ENCODE measurements around the gene PDE4DIP. TPM values are rescaled to one million over a fixed set of nuclear protein-coding genes. Genes with fewer than 3 reads are reported as not detected.
"Not testable (repeated sequence)": the region's sequence is repeated elsewhere in the genome, so short reads cannot be mapped to it uniquely, and the experiment has no call there.

The PDE4DIP gene
- total RNA-seq, 2 experiments from 2014 or later = 27.1 to 27.4 TPM

DNA sequence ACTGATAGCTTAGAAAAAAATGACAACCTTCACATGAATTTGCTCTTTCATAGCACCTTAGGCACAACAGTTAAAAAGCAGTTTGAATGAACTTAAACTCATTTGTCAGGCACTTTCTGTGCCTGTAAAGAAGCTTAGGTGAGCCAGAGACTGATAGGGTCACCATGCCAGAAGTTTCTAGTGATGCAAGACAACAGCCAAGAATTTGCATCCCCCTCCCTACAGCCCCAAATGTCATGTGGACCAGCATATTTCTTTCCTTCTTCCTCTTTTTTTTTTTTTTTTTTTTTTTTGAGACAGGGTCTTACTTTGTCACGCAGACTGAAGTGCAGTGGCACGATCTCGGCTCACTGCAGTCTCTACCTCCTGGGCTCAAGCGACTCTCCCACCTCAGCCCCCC lies 169.3 kb downstream of the PDE4DIP start:
- H3K27me3 Mint-ChIP-seq; H3K4me3 Mint-ChIP-seq; H3K27ac Mint-ChIP-seq; H3K4me1 Mint-ChIP-seq (ENCODE audit: low read depth); H3K9me3 Mint-ChIP-seq; H3K36me3 ChIP-seq (ENCODE audit: insufficient read depth, low read length); DNase-seq; H3K36me3 Mint-ChIP-seq (ENCODE audit: low read depth); intact Hi-C loops (cut with DNase I, micrococcal nuclease); CTCF ChIA-PET; H3K4me3 ChIP-seq (ENCODE audit: low read length); H3K27me3 ChIP-seq (ENCODE audit: control insufficient read depth in 1 of 2, insufficient read depth in 2 of 2, low read length in 2 of 2); POLR2A ChIA-PET; H3K27ac ChIP-seq (ENCODE audit: low read depth in 1 of 2, low read length in 2 of 2); H3K9me3 ChIP-seq (ENCODE audit: control insufficient read depth in 1 of 2, insufficient read depth in 1 of 2, low read length in 2 of 2); H3K4me1 ChIP-seq (ENCODE audit: insufficient read depth, low read length); ATAC-seq (ENCODE audit: poor library complexity): not testable (repeated sequence)

- intact Hi-C loops (cut with DNase I, micrococcal nuclease); H3K27ac ChIP-seq (ENCODE audit: low read depth in 1 of 2, low read length in 2 of 2); H3K9me3 ChIP-seq (ENCODE audit: control insufficient read depth in 1 of 2, insufficient read depth in 1 of 2, low read length in 2 of 2); H3K4me1 ChIP-seq (ENCODE audit: insufficient read depth, low read length); H3K4me3 ChIP-seq (ENCODE audit: low read length); H3K27me3 ChIP-seq (ENCODE audit: control insufficient read depth in 1 of 2, insufficient read depth in 2 of 2, low read length in 2 of 2); H3K4me3 Mint-ChIP-seq; POLR2A ChIA-PET; H3K36me3 Mint-ChIP-seq (ENCODE audit: low read depth); DNase-seq; H3K4me1 Mint-ChIP-seq (ENCODE audit: low read depth); H3K36me3 ChIP-seq (ENCODE audit: insufficient read depth, low read length); ATAC-seq (ENCODE audit: poor library complexity); CTCF ChIA-PET; H3K27ac Mint-ChIP-seq; H3K9me3 Mint-ChIP-seq; H3K27me3 Mint-ChIP-seq: not testable (repeated sequence)
Observed at GRCh38 chr1:149015522-149015921, 171.3 kb downstream of the PDE4DIP start.

- H3K36me3 ChIP-seq (ENCODE audit: insufficient read depth, low read length); ATAC-seq (ENCODE audit: poor library complexity); DNase-seq; H3K36me3 Mint-ChIP-seq (ENCODE audit: low read depth); H3K27ac ChIP-seq (ENCODE audit: low read depth in 1 of 2, low read length in 2 of 2); H3K27me3 Mint-ChIP-seq; CTCF ChIA-PET; H3K27me3 ChIP-seq (ENCODE audit: control insufficient read depth in 1 of 2, insufficient read depth in 2 of 2, low read length in 2 of 2); H3K27ac Mint-ChIP-seq; H3K4me1 Mint-ChIP-seq (ENCODE audit: low read depth); intact Hi-C loops (cut with DNase I, micrococcal nuclease); H3K9me3 ChIP-seq (ENCODE audit: control insufficient read depth in 1 of 2, insufficient read depth in 1 of 2, low read length in 2 of 2); POLR2A ChIA-PET; H3K4me1 ChIP-seq (ENCODE audit: insufficient read depth, low read length); H3K9me3 Mint-ChIP-seq; H3K4me3 ChIP-seq (ENCODE audit: low read length); H3K4me3 Mint-ChIP-seq: not testable (repeated sequence)
Observed at GRCh38 chr1:149016626-149017025, 172.4 kb downstream of the PDE4DIP start.

DNA sequence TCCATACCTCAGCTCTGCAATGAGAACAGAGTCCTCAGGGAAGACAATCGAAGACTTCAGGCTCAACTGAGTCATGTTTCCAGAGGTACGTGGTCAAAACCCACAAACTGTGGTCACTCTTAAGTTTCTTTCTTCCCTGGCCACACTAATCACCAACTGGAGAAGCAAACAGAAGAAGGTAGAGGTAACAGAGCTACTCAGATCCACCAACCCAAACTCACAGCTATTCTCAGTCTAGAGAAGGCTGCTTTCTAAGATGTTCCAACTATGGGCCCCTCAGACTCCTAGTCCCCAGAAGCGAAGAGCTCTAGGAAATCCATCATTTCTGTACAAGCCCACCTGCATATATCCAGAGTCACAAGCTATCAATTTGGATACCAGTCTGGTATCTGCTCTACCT lies 174.3 kb downstream of the PDE4DIP start:
- H3K27ac Mint-ChIP-seq; H3K4me3 ChIP-seq (ENCODE audit: low read length); POLR2A ChIA-PET; H3K4me1 Mint-ChIP-seq (ENCODE audit: low read depth); ATAC-seq (ENCODE audit: poor library complexity); H3K36me3 Mint-ChIP-seq (ENCODE audit: low read depth); intact Hi-C loops (cut with DNase I, micrococcal nuclease); H3K36me3 ChIP-seq (ENCODE audit: insufficient read depth, low read length); H3K27me3 Mint-ChIP-seq; H3K4me3 Mint-ChIP-seq; H3K9me3 Mint-ChIP-seq; H3K9me3 ChIP-seq (ENCODE audit: control insufficient read depth in 1 of 2, insufficient read depth in 1 of 2, low read length in 2 of 2); H3K4me1 ChIP-seq (ENCODE audit: insufficient read depth, low read length); CTCF ChIA-PET; H3K27ac ChIP-seq (ENCODE audit: low read depth in 1 of 2, low read length in 2 of 2); DNase-seq; H3K27me3 ChIP-seq (ENCODE audit: control insufficient read depth in 1 of 2, insufficient read depth in 2 of 2, low read length in 2 of 2): not testable (repeated sequence)

DNA sequence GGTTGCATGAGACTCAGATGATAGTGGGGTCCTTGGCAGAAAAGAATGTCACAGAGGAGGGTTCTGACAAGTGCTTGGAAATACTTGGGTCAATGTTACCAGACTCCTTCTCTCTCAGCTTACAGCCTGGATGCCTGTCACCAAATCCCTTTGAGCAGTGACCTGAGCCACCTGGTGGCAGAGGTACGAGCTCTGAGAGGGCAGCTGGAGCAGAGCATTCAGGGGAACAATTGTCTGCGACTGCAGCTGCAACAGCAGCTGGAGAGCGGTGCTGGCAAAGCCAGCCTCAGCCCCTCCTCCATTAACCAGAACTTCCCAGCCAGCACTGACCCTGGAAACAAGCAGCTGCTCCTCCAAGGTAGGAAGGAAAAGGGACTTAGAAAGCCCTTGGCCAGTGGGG lies 180.1 kb downstream of the PDE4DIP start:
- ATAC-seq (ENCODE audit: poor library complexity); H3K4me1 ChIP-seq (ENCODE audit: insufficient read depth, low read length); H3K9me3 ChIP-seq (ENCODE audit: control insufficient read depth in 1 of 2, insufficient read depth in 1 of 2, low read length in 2 of 2); H3K4me1 Mint-ChIP-seq (ENCODE audit: low read depth); H3K4me3 ChIP-seq (ENCODE audit: low read length); intact Hi-C loops (cut with DNase I, micrococcal nuclease); H3K9me3 Mint-ChIP-seq; CTCF ChIA-PET; POLR2A ChIA-PET; H3K27ac Mint-ChIP-seq; H3K4me3 Mint-ChIP-seq; H3K36me3 Mint-ChIP-seq (ENCODE audit: low read depth); H3K27me3 Mint-ChIP-seq; H3K27me3 ChIP-seq (ENCODE audit: control insufficient read depth in 1 of 2, insufficient read depth in 2 of 2, low read length in 2 of 2); H3K27ac ChIP-seq (ENCODE audit: low read depth in 1 of 2, low read length in 2 of 2); H3K36me3 ChIP-seq (ENCODE audit: insufficient read depth, low read length); DNase-seq: not testable (repeated sequence)

GRCh38 chr1:149033916-149034315 lies 189.7 kb downstream of the PDE4DIP start:
- H3K9me3 Mint-ChIP-seq; H3K27ac Mint-ChIP-seq; H3K4me1 ChIP-seq (ENCODE audit: insufficient read depth, low read length); intact Hi-C loops (cut with DNase I, micrococcal nuclease); DNase-seq; H3K4me1 Mint-ChIP-seq (ENCODE audit: low read depth); H3K4me3 Mint-ChIP-seq; H3K27ac ChIP-seq (ENCODE audit: low read depth in 1 of 2, low read length in 2 of 2); H3K36me3 Mint-ChIP-seq (ENCODE audit: low read depth); H3K27me3 Mint-ChIP-seq; ATAC-seq (ENCODE audit: poor library complexity); H3K36me3 ChIP-seq (ENCODE audit: insufficient read depth, low read length); CTCF ChIA-PET; H3K27me3 ChIP-seq (ENCODE audit: control insufficient read depth in 1 of 2, insufficient read depth in 2 of 2, low read length in 2 of 2); H3K4me3 ChIP-seq (ENCODE audit: low read length); POLR2A ChIA-PET; H3K9me3 ChIP-seq (ENCODE audit: control insufficient read depth in 1 of 2, insufficient read depth in 1 of 2, low read length in 2 of 2): not testable (repeated sequence)

DNA sequence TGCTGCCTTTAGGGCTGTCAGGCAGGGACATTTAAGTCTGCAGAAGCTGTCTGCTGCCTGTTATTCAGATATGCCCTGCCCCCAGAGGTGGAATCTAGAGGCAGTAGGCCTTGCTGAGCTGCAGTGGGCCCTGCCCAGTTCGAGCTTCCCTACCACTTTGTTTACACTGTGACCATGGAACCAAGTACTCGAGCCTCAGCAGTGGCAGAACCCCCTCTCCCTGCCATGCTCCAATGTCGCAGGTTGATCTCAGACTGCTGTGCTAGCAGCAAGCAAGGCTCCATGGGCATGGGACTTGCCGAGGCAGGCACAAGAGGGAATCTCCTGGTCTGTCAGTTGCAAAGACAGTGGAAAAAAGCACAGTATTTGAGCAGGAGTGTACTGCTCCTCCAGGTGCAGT lies 198.8 kb downstream of the PDE4DIP start:
- CTCF ChIA-PET; H3K4me1 Mint-ChIP-seq (ENCODE audit: low read depth): not testable (repeated sequence)

More for the DNA sequence above, 198.8 kb downstream of the PDE4DIP start:
- H3K9me3 Mint-ChIP-seq; H3K27me3 ChIP-seq (ENCODE audit: control insufficient read depth in 1 of 2, insufficient read depth in 2 of 2, low read length in 2 of 2); H3K9me3 ChIP-seq (ENCODE audit: control insufficient read depth in 1 of 2, insufficient read depth in 1 of 2, low read length in 2 of 2); DNase-seq; ATAC-seq (ENCODE audit: poor library complexity); H3K36me3 Mint-ChIP-seq (ENCODE audit: low read depth); H3K27me3 Mint-ChIP-seq; H3K4me3 Mint-ChIP-seq; H3K4me1 ChIP-seq (ENCODE audit: insufficient read depth, low read length); intact Hi-C loops (cut with DNase I, micrococcal nuclease); H3K27ac Mint-ChIP-seq; H3K4me3 ChIP-seq (ENCODE audit: low read length); POLR2A ChIA-PET; H3K27ac ChIP-seq (ENCODE audit: low read depth in 1 of 2, low read length in 2 of 2); H3K36me3 ChIP-seq (ENCODE audit: insufficient read depth, low read length): not testable (repeated sequence)
